NB4 (cell line): Measurements from ENCODE around the gene C3orf38.

ENCODE experiments used
- DNase-seq: peaks from one replicate; pipeline ENCODE4 v3.0.0; 2010; ENCODE audit warnings: low read depth
- H3K4me3 ChIP-seq: one replicate; pipeline ENCODE4 v1.5.1; 2011; ENCODE audit warnings: mild to moderate bottlenecking, low read depth, low read length, moderate library complexity
- CTCF ChIP-seq: IDR thresholded peaks from one replicate; pipeline ENCODE4 v1.5.1; 2012; ENCODE audit warnings: low read depth, low read length
- MAX ChIP-seq: IDR thresholded peaks from 2 replicates; pipeline ENCODE4 v1.6.1; 2011; ENCODE audit warnings: low read depth, low read length
- MYC ChIP-seq: IDR thresholded peaks from 2 replicates; pipeline ENCODE4 v1.6.1; 2011; ENCODE audit warnings: low read depth, low read length
- POLR2A ChIP-seq: IDR thresholded peaks from 2 replicates; pipeline ENCODE4 v1.6.1; 2011; ENCODE audit warnings: mild to moderate bottlenecking; ENCODE audit not compliant: insufficient read length; ENCODE audit errors: extremely low read depth

The C3orf38 gene

GRCh38 chr3:88149101-88149508 is 654 bp upstream of the C3orf38 start:
- peak; percentile 56 for DNase-seq
- peak overlapping the region; percentile 95 for H3K4me3 ChIP-seq
- TF ChIP-seq POLR2A (no peak), MAX (no peak), MYC (no peak), CTCF (no peak)

DNA sequence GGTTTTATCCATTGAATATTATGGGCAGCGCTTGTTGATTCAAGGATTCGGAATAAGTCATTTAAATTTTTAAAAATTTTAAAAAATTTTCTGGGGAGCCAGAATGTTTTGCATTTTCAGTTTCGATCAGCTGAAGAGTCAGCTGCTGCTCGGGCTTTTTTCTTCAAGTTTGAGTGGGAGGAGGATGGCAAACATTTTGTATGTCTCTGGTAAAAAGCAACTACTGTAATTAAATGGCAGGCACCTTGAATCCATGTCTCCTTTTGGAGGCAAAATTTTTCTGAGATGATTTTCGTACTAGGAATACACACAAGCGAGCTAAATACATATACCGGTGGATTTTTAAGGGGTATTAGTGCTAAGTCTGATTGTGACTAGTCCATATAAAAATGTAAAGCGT is 612 bp downstream of the C3orf38 start:
- peak; percentile 44 for DNase-seq
- TF ChIP-seq MYC, result no peak
- no peak for TF ChIP-seq MAX
- no peak for TF ChIP-seq POLR2A
- TF ChIP-seq CTCF, result no peak
- peak overlapping the region; percentile 95 for H3K4me3 ChIP-seq

DNA sequence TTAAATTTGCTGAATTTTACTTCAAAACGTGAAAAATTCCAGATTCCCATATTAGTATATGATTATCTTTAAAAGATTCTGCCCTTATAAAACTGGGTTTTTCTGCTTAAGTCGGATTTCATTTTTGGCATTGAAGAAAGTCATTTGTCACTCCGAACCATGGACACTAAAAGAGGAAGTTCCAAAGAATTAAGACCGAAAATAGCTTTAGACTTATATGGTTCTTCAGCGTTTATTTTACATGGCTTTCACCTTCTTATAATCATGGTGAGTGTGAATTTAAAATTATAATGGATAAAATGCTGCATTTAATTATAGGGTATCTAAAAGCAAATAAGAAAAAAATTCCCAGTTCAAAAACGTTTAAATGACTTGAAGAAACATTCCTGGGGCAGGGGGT is 1.0 kb downstream of the C3orf38 start:
- peak overlapping the region; percentile 95 for H3K4me3 ChIP-seq
- peak; percentile 58 for DNase-seq
- TF ChIP-seq MAX (no peak), MYC (no peak), POLR2A (no peak), CTCF (no peak)

DNA sequence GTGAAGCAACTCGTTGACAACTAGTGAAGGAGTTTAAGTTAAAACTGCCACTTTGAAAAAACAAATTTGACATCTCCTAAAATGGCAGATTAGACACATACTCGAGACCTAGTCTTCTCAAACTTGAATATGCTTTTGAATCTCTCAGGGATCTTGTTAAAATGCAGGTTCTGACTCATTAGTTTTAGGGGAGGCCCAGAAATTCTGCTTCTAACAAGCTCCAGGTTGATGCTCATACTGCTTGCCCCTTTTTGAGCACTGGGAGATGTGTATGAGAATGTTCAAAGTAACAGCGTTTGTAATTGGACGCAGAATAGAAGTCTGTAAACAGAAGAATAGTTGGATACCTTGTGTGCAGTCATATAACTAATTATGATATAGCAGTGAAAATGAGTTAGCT is 1.6 kb downstream of the C3orf38 start:
- TF ChIP-seq MYC (no peak), MAX (no peak), POLR2A (no peak)
- peak; percentile 5 for DNase-seq
- peak overlapping the region; percentile 95 for H3K4me3 ChIP-seq

GRCh38 chr3:88152841-88153240 is 3.1 kb downstream of the C3orf38 start:
- H3K4me3 ChIP-seq, result no peak overlapping the region
- TF ChIP-seq CTCF (no peak), MAX (no peak), POLR2A (no peak), MYC (no peak)
- no peak for DNase-seq

GRCh38 chr3:88166419-88166971 is 16.7 kb downstream of the C3orf38 start:
- TF ChIP-seq MYC (no peak), CTCF (no peak), POLR2A (no peak), MAX (no peak)

More at GRCh38 chr3:88166419-88166971, 16.7 kb downstream of the C3orf38 start:
- no peak overlapping the region for H3K4me3 ChIP-seq
- no peak for DNase-seq
